ENCODE data around the gene F10.

- TF ChIP-seq CTCF (IDR thresholded peaks at IDR 0.05) (no peak), POLR2A (IDR thresholded peaks at IDR 0.05) (no peak)
These were observed 3.9 kb downstream of the F10 start for GRCh38 chr13:113126265-113127150.

All from heart left ventricle (tissue), 13 donors.